GM12878 (cell line): ENCODE data around the gene SLC25A47. TPM values are rescaled to one million over a fixed set of nuclear protein-coding genes. Genes with fewer than 3 reads are reported as not detected.

Source experiments
- ATAC-seq: fragments of 200-7000 bp; cut with Tn5 transposase; 3 replicates; pipeline ENCODE4 v1.9.1; 2020; ENCODE audit warnings: mild to moderate bottlenecking, moderate library complexity
- BruUV-seq: library from RNA; stranded (reverse); fragments of 400-500 nt; replicated peaks from 2 replicates; lab custom pipeline; 2021; lab: Mats Ljungman, UMichigan
- CTCF ChIA-PET: fragments of 300-600 bp; sonication (Branson Sonifier 250); formaldehyde crosslinking; extraction: SDS; loops from one replicate; lab custom pipeline; 2021; ENCODE audit warnings: inconsistent platforms; lab: Yijun Ruan, JAX
- POLR2A ChIA-PET: fragments of 350-600 bp; formaldehyde crosslinking; extraction: SDS; loops from one replicate; lab custom pipeline; 2021; ENCODE audit warnings: inconsistent platforms; lab: Charles Lee
- RAD21 ChIA-PET: fragments of 300-600 bp; sonication (Branson Sonifier 250); formaldehyde crosslinking; loops from one replicate; lab custom pipeline; 2023; ENCODE audit warnings: antibody characterized with exemption; ENCODE audit not compliant: unreplicated experiment; lab: Charles Lee
- SMC1A ChIA-PET: fragments of 300-600 bp; sonication (Branson Sonifier 250); formaldehyde crosslinking; loops from one replicate; lab custom pipeline; 2023; ENCODE audit not compliant: unreplicated experiment, uncharacterized antibody; lab: Charles Lee
- DNase-seq: peaks from one replicate; pipeline ENCODE4 v3.0.0-alpha.2; 2011; ENCODE audit warnings: low read depth, low spot score
- FAIRE-seq: peaks from 3 replicates; lab custom pipeline; 2011; peaks lifted over from hg19 to GRCh38; lab: Jason Lieb, UNC
- H2AFZ ChIP-seq: 2 replicates; pipeline ENCODE4 v1.6.0; 2011; ENCODE audit warnings: low read depth, low read length, control low read depth; ENCODE audit not compliant: control insufficient read depth
- H3K27ac ChIP-seq: 2 replicates; pipeline ENCODE4 v1.5.1; 2011; ENCODE audit warnings: control low read depth; ENCODE audit not compliant: control insufficient read depth, insufficient read depth
- H3K27me3 ChIP-seq, 2 experiments: replicated peaks in 1 of 2; 2 replicates each; pipeline versions ENCODE4 v1.6.0 to v1.6.1; 2011; ENCODE audit warnings: low read length in 1 of 2; ENCODE audit not compliant: control insufficient read depth in 2 of 2, insufficient read depth in 2 of 2
- H3K36me3 ChIP-seq, 2 experiments: 2 replicates each; pipeline ENCODE4 v1.5.1; 2011; ENCODE audit warnings: low read length in 1 of 2; ENCODE audit not compliant: control insufficient read depth in 2 of 2, insufficient read depth in 2 of 2
- H3K4me1 ChIP-seq: 2 replicates; pipeline ENCODE4 v1.6.1; 2011; ENCODE audit warnings: mild to moderate bottlenecking, low read length, moderate library complexity, mixed read lengths; ENCODE audit not compliant: control insufficient read depth, insufficient read depth
- H3K4me2 ChIP-seq: 2 replicates; pipeline ENCODE4 v1.6.0; 2011; ENCODE audit warnings: control low read depth; ENCODE audit not compliant: control insufficient read depth, insufficient read depth
- H3K4me3 ChIP-seq: fragments of 200-600 bp; sonication (generic); 2 replicates; pipeline ENCODE4 v1.5.1; 2016
- H3K79me2 ChIP-seq: 2 replicates; pipeline ENCODE4 v1.6.0; 2011; ENCODE audit warnings: low read length; ENCODE audit not compliant: control insufficient read depth, insufficient read depth
- H3K9ac ChIP-seq: 2 replicates; pipeline ENCODE4 v1.8.0; 2011; ENCODE audit warnings: low read length, control low read depth, mixed read lengths; ENCODE audit not compliant: control insufficient read depth, insufficient read depth
- H3K9me3 ChIP-seq: replicated peaks from 3 replicates; pipeline ENCODE4 v1.5.1; 2011; ENCODE audit warnings: mild to moderate bottlenecking, low read length; ENCODE audit not compliant: control insufficient read depth, insufficient read depth
- H4K20me1 ChIP-seq: 2 replicates; pipeline ENCODE4 v1.6.0; 2011; ENCODE audit not compliant: control insufficient read depth, insufficient read depth
- CHD1 ChIP-seq: IDR thresholded peaks from 2 replicates; pipeline ENCODE4 v1.6.1; 2012; ENCODE audit warnings: low read depth, low read length, improper control_type of control experiment
- CHD2 ChIP-seq: IDR thresholded peaks from 2 replicates; pipeline ENCODE4 v1.6.1; 2011; ENCODE audit warnings: low read depth, low read length, improper control_type of control experiment, borderline replicate concordance
- FOS ChIP-seq: IDR thresholded peaks from 3 replicates; pipeline ENCODE4 v1.6.1; 2011; ENCODE audit warnings: borderline replicate concordance; ENCODE audit not compliant: insufficient read length; ENCODE audit errors: extremely low read depth
- MTA3 ChIP-seq: IDR thresholded peaks from 2 replicates; pipeline ENCODE4 v1.6.1; 2012; ENCODE audit warnings: low read length, inconsistent platforms, borderline replicate concordance
- SREBF2 ChIP-seq: IDR thresholded peaks from 2 replicates; pipeline ENCODE4 v1.6.1; 2012; ENCODE audit warnings: mild to moderate bottlenecking, low read length
- WGBS: methylation state at CpG from one replicate; pipeline ENCODE4 v1.1.6; 2016; ENCODE audit warnings: low lambda C conversion rate; ENCODE audit not compliant: insufficient replicate concordance, insufficient coverage; ENCODE audit errors: missing lambda C conversion rate; 5-methylcytosine and 5-hydroxymethylcytosine counted together
- in situ Hi-C: fragments of 300-500 bp; cut with MboI; formaldehyde crosslinking; loops from 9 replicates; pipeline ENCODE4 v1.14.3; 2018; ENCODE audit warnings: mixed read lengths
- intact Hi-C: fragments of 100-400 bp; cut with micrococcal nuclease; formaldehyde crosslinking; loops from one replicate; pipeline ENCODE4 v1.14.2; 2022; ENCODE audit not compliant: unreplicated experiment
- polyA plus RNA-seq, 11 experiments: library from polyadenylated mRNA; depleted of rRNA in 4 of 11; unstranded in 6 of 11; stranded (reverse) in 5 of 11; fragments of >200 nt; fragmentation: Nextera tagmentation in 4 of 11; fragmentation: Illumina TruSeq in 1 of 11; extraction: Ambion mirVana in 4 of 11; extraction: Trizol in 1 of 11; gene quantifications; 1 replicate in 1 of 11; 2 replicates in 10 of 11; pipeline versions ENCODE4 v1.2.1 to v1.2.3, GENCODE V29; 2011 to 2016; ENCODE audit warnings: inconsistent platforms in 2 of 11, missing spikeins in 2 of 11, low read depth in 1 of 11
- total RNA-seq, 4 experiments: library from RNA; depleted of rRNA in 3 of 4; stranded (reverse); fragments of >200 nt in 3 of 4; fragmentation: Illumina TruSeq in 1 of 4; extraction: Trizol in 1 of 4; gene quantifications; 2 replicates each; pipeline versions ENCODE4 v1.2.1 to v1.2.3, GENCODE V29; 2013 to 2021

The SLC25A47 gene
- total and polyA plus RNA-seq, 10 of the 15 experiments (the other 5 are each of a cell fraction or from before 2014, with no cell fraction given): 0.14 TPM; not detected in 9

DNA sequence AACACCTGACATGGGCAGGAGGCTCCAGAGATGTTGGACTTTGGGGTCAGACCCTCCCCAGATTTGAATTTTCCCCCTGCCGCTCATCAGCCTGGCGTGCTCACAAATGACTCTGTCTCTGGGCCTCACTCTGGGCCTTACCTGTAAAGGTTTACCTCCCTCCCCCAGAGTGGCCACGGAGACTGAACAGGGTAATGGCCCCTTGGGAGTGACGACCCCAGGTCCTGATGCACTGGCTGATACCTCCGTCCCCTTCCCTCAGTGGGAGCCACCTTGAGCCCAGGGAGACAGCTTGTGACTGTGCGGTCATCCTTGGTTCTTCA, 23.9 kb upstream of the SLC25A47 start (continued):
- TF ChIP-seq CHD2: no peak
- TF ChIP-seq FOS: no peak
- TF ChIP-seq MTA3: no peak

DNA sequence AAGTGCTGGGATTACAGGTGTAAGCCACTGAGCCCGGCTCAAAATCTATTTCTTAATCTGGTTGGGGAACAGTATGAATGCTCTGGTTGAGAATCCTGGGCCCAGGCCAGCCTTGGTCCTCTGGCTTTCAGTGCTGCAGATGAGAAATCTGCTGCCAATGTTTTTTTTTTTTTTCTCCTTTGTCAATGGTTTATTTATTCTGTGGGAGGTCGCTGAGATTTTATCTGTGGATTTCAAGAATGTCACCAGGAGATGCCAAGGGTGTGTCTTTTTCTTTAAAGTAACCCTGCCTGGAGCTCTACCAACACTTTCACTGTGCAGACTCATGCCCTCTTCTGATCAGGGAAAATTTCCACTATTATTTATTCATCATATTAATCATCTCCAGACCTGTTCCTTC, 20.5 kb upstream of the SLC25A47 start:
- Histone ChIP-seq H3K4me1 (peaks cover 7% of the 10 kb centered on the region), H3K4me3 (no peak overlapping the region), H3K79me2 (no peaks in the 10 kb centered on the region), H3K27ac (no peak overlapping the region), H3K27me3 (peaks cover 0 to 5% of the 10 kb centered on the region in 2 experiments; a peak in 1 of 4 replicates), H3K4me2 (no peak overlapping the region), H3K9me3 (no peaks in the 10 kb centered on the region), H3K36me3 (no peaks in the 10 kb centered on the region), H3K9ac (no peak overlapping the region), H4K20me1 (no peaks in the 10 kb centered on the region), H2AFZ (no peak overlapping the region)
- RAD21 ChIA-PET: interaction anchor here (0.7 to 4.1 kb wide), 7 partner anchors 10 to 95 kb away, joined by 3 to 25 read pairs (median 3); a partner anchor contains a TSS
- ATAC-seq: no peak
- CTCF ChIA-PET: interaction anchor here (0.9 to 3.3 kb wide), 17 partner anchors 9 to 343 kb away, joined by 3 to 26 read pairs (median 6); partner anchors contain the start of gene WDR25
- no TSS peak for BruUV-seq
- TF ChIP-seq SREBF2 (no peak), CHD1 (no peak)
- FAIRE-seq: no peak
- SMC1A ChIA-PET: interaction anchor here (1.0 to 3.7 kb wide), 7 partner anchors 8 to 132 kb away, joined by 3 to 25 read pairs (median 4); partner anchors contain the start of gene WDR25
- POLR2A ChIA-PET: interaction anchor here (0.5 to 0.7 kb wide), 4 partner anchors 13 to 342 kb away, joined by 3 to 6 read pairs (median 4); no protein-coding TSS in a partner anchor
- in situ Hi-C loops: loop anchor here (5.0 kb wide), 1 partner anchor 70 kb away; no protein-coding TSS in a partner anchor
- intact Hi-C loops: loop anchor here (1.0 to 5.0 kb wide), 2 partner anchors 75 to 340 kb away; no protein-coding TSS in a partner anchor
- WGBS: 35% methylated on average over 2 of the region's 2 CpGs
- no peak for DNase-seq
